ENCODE measurements around the gene XRCC2. TPM values are rescaled to one million over a fixed set of nuclear protein-coding genes. Genes with fewer than 3 reads are reported as not detected.

Gene XRCC2
- total RNA-seq, 1 donor from 2014 or later = 0.11 TPM

DNA sequence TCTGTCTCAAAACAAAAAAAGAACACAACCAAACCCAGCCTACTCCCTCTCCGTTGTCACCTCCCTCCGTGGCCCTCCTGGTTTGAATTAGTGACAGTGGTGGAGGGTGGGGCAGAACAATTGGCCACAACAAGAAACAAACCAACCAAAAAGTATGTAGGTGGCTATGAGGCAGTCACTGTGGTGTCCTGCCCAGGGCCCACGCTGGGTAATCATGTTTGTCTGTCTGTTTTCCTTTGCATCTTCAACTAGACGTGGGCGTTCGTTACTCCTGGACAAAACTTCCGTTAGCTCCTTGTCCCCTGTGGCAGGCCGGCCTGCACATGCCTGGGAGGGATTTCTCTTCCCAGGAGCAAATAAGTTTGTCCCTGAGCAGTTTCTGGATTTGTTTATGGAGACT is 78.4 kb downstream of the XRCC2 start:
- intact Hi-C loops (cut with DNase I) = no loop called here
- H3K27me3 ChIP-seq = no peaks in the 10 kb centered on the region
- TF ChIP-seq CTCF (IDR thresholded peaks at IDR 0.05) = no peak
- H3K4me1 ChIP-seq = no peaks in the 10 kb centered on the region
- H3K27ac ChIP-seq = no peak overlapping the region
- no peak for DNase-seq (ENCODE audit: low spot score in 2 of 2)
- H3K36me3 ChIP-seq = no peaks in the 10 kb centered on the region
- H3K9me3 ChIP-seq = no peaks in the 10 kb centered on the region
- H3K4me3 ChIP-seq = no peak overlapping the region

- Histone ChIP-seq H3K4me3 (no peak overlapping the region), H3K36me3 (no peaks in the 10 kb centered on the region), H3K4me1 (no peaks in the 10 kb centered on the region), H3K27me3 (no peaks in the 10 kb centered on the region), H3K9me3 (no peaks in the 10 kb centered on the region), H3K27ac (no peak overlapping the region)
- TF ChIP-seq CTCF (IDR thresholded peaks at IDR 0.05) = no peak
- intact Hi-C loops (cut with DNase I) = no loop called here
- no peak for DNase-seq (ENCODE audit: low spot score in 2 of 2)
These were observed 79.1 kb downstream of the XRCC2 start for GRCh38 chr7:152596824-152597223.

Other genes starting within 250 kb of the XRCC2 start
- gene KMT2C, start 240.1 kb downstream of the XRCC2 start, total RNA-seq = 36.0 TPM
- 3.2 TPM for gene ACTR3B, start 83.6 kb upstream of the XRCC2 start, total RNA-seq

Data from ascending aorta (tissue), 2 donors.